Cardiac muscle cell (in vitro differentiated cells and primary cell): ENCODE data around the gene VMAC. TPM values are rescaled to one million over a fixed set of nuclear protein-coding genes. Genes with fewer than 3 reads are reported as not detected.

ENCODE experiments used
- DNase-seq, 2 donors: peaks; one replicate each; pipeline versions ENCODE4 v3.0.0 to v3.0.0-alpha.2; 2010 to 2017; ENCODE audit warnings: low read depth in 1 of 2, low spot score in 1 of 2
- H3K27ac ChIP-seq: fragments of 200-600 bp; sonication (generic); 2 replicates; pipeline ENCODE4 v1.5.1; 2016
- H3K27me3 ChIP-seq: fragments of 200-600 bp; sonication (generic); 2 replicates; pipeline ENCODE4 v1.6.0; 2016; ENCODE audit warnings: control low read depth
- H3K36me3 ChIP-seq: fragments of 200-600 bp; sonication (generic); 2 replicates; pipeline ENCODE4 v1.5.1; 2016; ENCODE audit warnings: control low read depth
- H3K4me1 ChIP-seq: fragments of 200-600 bp; sonication (generic); 2 replicates; pipeline ENCODE4 v1.8.1; 2017; ENCODE audit warnings: low read depth, mild to moderate bottlenecking, mixed run types
- H3K4me3 ChIP-seq: fragments of 200-600 bp; sonication (generic); 2 replicates; pipeline ENCODE4 v1.5.1; 2016; ENCODE audit warnings: mild to moderate bottlenecking
- H3K9me3 ChIP-seq: fragments of 200-600 bp; sonication (generic); 2 replicates; pipeline ENCODE4 v1.5.1; 2017; ENCODE audit warnings: low read depth, mild to moderate bottlenecking, control low read depth
- CTCF ChIP-seq: IDR thresholded peaks from 2 replicates; pipeline ENCODE4 v1.5.1; 2012; ENCODE audit warnings: low read depth, mild to moderate bottlenecking, low read length
- polyA plus RNA-seq: library from polyadenylated mRNA; unstranded; fragments of >200 nt; fragmentation: Nextera tagmentation; extraction: Ambion mirVana; gene quantifications from 2 replicates; pipeline ENCODE4 v1.2.1, GENCODE V29; 2016
- total RNA-seq: library from RNA; depleted of rRNA; stranded (reverse); fragments of >200 nt; gene quantifications from 2 replicates; pipeline ENCODE4 v1.2.3, GENCODE V29; 2016

VMAC gene
- total and polyA plus RNA-seq, 2 experiments from 2014 or later: 3.9 to 23.1 TPM

- Histone ChIP-seq H3K27me3 (no peaks in the 10 kb centered on the region), H3K4me3 (no peak overlapping the region), H3K4me1 (peaks cover 5% of the 10 kb centered on the region), H3K9me3 (no peaks in the 10 kb centered on the region), H3K36me3 (peaks cover 7% of the 10 kb centered on the region), H3K27ac (no peak overlapping the region)
- no peak for TF ChIP-seq CTCF
- DNase-seq: no peak
Observed at GRCh38 chr19:5900976-5901375, 3.7 kb upstream of the VMAC start.

- peak overlapping the region; percentile 93 for H3K27ac ChIP-seq
Observed at GRCh38 chr19:5903056-5903623, 1.5 kb upstream of the VMAC start.

GRCh38 chr19:5903624-5904351 is 884 bp upstream of the VMAC start, which contains the start of gene NDUFA11:
TSS of gene NDUFA11 (minus strand) at chr19:5903790. CDS start at chr19:5903708, 82 bp downstream.
- Histone ChIP-seq H3K36me3 (no peaks in the 10 kb centered on the region), H3K4me1 (peaks cover 5% of the 10 kb centered on the region), H3K9me3 (no peaks in the 10 kb centered on the region), H3K4me3 (peak within 1 kb of the TSS; percentile 85), H3K27ac (peak within 1 kb of the TSS; percentile 93), H3K27me3 (no peaks in the 10 kb centered on the region)
- TF ChIP-seq CTCF: no peak
- peak; percentile 97 to 98 for DNase-seq

More at GRCh38 chr19:5903056-5903623, 1.5 kb upstream of the VMAC start:
- DNase-seq: peak; percentile 30 to 65
- H3K4me1 ChIP-seq: peaks cover 5% of the 10 kb centered on the region
- no peaks in the 10 kb centered on the region for H3K36me3 ChIP-seq
- no peaks in the 10 kb centered on the region for H3K27me3 ChIP-seq
- TF ChIP-seq CTCF: no peak
- peak overlapping the region; percentile 85 for H3K4me3 ChIP-seq
- H3K9me3 ChIP-seq: no peaks in the 10 kb centered on the region

GRCh38 chr19:5905114-5905778 is 574 bp downstream of the VMAC start:
- no peaks in the 10 kb centered on the region for H3K27me3 ChIP-seq
- peaks cover 5% of the 10 kb centered on the region for H3K4me1 ChIP-seq
- peak overlapping the region; percentile 68 for H3K27ac ChIP-seq
- H3K9me3 ChIP-seq: no peaks in the 10 kb centered on the region
- peak overlapping the region; percentile 77 for H3K4me3 ChIP-seq
- no peak for DNase-seq
- H3K36me3 ChIP-seq: peaks cover 3% of the 10 kb centered on the region
- TF ChIP-seq CTCF: no peak

- peaks cover 5% of the 10 kb centered on the region for H3K4me1 ChIP-seq
- H3K4me3 ChIP-seq: no peak overlapping the region
- no peaks in the 10 kb centered on the region for H3K9me3 ChIP-seq
- no peak for DNase-seq
- H3K27ac ChIP-seq: no peak overlapping the region
- no peaks in the 10 kb centered on the region for H3K27me3 ChIP-seq
- no peak for TF ChIP-seq CTCF
- H3K36me3 ChIP-seq: peaks cover 3% of the 10 kb centered on the region
Observed at GRCh38 chr19:5907241-5907640, 2.6 kb downstream of the VMAC start.
